ENCODE measurements around the gene MRPS22.

Gene MRPS22

DNA sequence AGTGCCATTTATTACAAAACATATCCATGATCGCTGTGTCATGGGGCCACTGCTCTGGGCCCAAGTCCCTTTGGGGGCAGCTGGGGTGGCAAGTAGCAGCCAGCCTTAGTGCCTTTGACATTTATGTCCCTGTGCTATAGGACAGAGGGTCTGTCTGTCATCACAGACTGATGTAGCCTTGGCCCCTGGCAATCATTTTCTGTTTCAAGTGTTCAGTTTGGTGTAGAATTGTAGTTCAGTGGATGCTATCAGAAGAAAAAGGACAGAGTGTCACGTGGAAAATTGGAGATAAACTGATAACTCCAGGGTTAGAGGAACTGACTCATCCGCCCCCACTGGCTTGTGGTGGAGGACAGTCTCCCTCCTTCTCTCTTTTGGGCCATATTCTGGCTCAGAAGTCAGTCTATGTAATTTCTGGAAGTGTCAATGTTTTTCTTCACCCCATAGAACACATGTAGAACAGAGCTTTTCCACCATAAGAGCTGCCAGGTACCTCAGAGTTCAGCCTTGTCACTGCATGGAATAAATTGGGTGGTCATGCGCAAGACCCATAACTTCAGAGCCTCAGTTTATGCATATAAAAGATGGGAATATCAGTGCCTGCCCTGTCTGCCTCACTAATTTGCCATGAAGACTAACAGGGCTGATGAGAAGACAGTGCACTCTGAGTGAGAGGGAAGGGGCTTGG, 4.5 kb upstream of the MRPS22 start:
- TF ChIP-seq, protein P1, sequence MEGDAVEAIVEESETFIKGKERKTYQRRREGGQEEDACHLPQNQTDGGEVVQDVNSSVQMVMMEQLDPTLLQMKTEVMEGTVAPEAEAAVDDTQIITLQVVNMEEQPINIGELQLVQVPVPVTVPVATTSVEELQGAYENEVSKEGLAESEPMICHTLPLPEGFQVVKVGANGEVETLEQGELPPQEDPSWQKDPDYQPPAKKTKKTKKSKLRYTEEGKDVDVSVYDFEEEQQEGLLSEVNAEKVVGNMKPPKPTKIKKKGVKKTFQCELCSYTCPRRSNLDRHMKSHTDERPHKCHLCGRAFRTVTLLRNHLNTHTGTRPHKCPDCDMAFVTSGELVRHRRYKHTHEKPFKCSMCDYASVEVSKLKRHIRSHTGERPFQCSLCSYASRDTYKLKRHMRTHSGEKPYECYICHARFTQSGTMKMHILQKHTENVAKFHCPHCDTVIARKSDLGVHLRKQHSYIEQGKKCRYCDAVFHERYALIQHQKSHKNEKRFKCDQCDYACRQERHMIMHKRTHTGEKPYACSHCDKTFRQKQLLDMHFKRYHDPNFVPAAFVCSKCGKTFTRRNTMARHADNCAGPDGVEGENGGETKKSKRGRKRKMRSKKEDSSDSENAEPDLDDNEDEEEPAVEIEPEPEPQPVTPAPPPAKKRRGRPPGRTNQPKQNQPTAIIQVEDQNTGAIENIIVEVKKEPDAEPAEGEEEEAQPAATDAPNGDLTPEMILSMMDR (conservative IDR thresholded peaks at IDR 0.05): no peak
- TF ChIP-seq ZFX (IDR thresholded peaks at IDR 0.05): no peak
- no peak overlapping the region for H3K27ac ChIP-seq

GRCh38 chr3:139340784-139341183, 3.0 kb upstream of the MRPS22 start:
- TF ChIP-seq, protein P1 (conservative IDR thresholded peaks at IDR 0.05): no peak
- no peak for TF ChIP-seq ZFX (IDR thresholded peaks at IDR 0.05)
- H3K27ac ChIP-seq: no peak overlapping the region

- no peak overlapping the region for H3K27ac ChIP-seq
- TF ChIP-seq, protein P1 (conservative IDR thresholded peaks at IDR 0.05): no peak
- TF ChIP-seq ZFX (IDR thresholded peaks at IDR 0.05): no peak
These were observed 1.8 kb upstream of the MRPS22 start for GRCh38 chr3:139342054-139342453.

DNA sequence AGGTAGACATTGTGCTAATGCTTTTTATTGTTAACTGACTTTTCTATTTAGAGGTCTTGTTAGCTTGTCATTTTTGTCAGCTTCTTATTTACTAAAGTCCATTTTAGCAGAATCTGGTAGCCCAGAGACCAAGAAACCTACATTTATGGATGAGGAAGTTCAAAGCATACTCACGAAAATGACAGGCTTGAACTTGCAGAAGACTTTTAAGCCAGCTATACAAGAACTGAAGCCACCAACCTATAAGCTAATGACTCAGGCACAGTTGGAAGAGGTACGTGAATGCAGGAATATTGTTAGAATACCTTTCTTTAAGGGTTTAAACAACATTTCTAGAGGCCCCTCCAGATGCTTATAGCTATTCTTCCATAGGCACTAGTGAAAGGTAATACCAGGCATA, 3.0 kb downstream of the MRPS22 start:
- H3K27ac ChIP-seq: no peak overlapping the region
- TF ChIP-seq, protein P1 (conservative IDR thresholded peaks at IDR 0.05): no peak
- no peak for TF ChIP-seq ZFX (IDR thresholded peaks at IDR 0.05)

DNA sequence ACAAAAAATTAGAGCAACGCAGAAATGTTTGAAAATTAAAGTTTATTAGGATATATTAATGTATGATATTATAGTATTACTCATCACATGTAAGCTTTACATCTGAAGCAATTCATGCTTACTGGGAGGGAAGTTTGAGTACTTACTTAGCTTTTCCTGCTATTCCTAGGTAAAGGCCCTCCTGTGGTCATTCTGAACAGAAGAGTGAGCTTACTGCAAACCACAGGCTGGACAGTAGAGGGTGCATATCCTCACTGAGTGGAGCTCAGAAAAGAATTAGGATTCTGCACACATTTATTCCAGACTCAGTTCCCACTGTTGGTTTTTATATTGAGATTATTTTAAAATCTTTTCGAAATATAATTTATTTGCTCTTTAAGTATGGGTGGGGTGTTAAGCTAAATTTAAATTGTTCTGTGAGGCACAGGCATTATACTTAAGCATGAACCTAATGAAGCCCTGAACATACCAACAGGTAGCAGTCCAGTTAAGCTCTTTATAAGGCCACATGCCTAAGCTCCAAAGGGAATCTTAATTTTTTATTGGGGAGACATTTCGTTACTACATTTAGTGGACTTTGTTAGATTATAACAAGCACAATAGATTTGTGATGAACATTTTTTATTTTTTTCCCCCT, 10.2 kb downstream of the MRPS22 start:
- H3K27ac ChIP-seq: no peak overlapping the region
- no peak for TF ChIP-seq ZFX (IDR thresholded peaks at IDR 0.05)
- TF ChIP-seq, protein P1 (conservative IDR thresholded peaks at IDR 0.05): peak; percentile 95

GRCh38 chr3:139354661-139355060, 10.8 kb downstream of the MRPS22 start:
- no peak for TF ChIP-seq ZFX (IDR thresholded peaks at IDR 0.05)
- TF ChIP-seq, protein P1 (conservative IDR thresholded peaks at IDR 0.05): no peak
- no peak overlapping the region for H3K27ac ChIP-seq

- H3K27ac ChIP-seq: no peak overlapping the region
- TF ChIP-seq ZFX (IDR thresholded peaks at IDR 0.05): no peak
- TF ChIP-seq, protein P1 (conservative IDR thresholded peaks at IDR 0.05): no peak
These were observed 11.7 kb downstream of the MRPS22 start for GRCh38 chr3:139355476-139355875.
